Fibroblast of skin of right quadriceps (primary cell): ENCODE results near the gene STK36.
A peak's percentile ranks its signal among the peaks of the same experiment; 100 is the strongest.

Experiments used
- DNase-seq: peaks from one replicate; pipeline ENCODE4 v3.0.0-alpha.2; 2013

The STK36 gene

DNA sequence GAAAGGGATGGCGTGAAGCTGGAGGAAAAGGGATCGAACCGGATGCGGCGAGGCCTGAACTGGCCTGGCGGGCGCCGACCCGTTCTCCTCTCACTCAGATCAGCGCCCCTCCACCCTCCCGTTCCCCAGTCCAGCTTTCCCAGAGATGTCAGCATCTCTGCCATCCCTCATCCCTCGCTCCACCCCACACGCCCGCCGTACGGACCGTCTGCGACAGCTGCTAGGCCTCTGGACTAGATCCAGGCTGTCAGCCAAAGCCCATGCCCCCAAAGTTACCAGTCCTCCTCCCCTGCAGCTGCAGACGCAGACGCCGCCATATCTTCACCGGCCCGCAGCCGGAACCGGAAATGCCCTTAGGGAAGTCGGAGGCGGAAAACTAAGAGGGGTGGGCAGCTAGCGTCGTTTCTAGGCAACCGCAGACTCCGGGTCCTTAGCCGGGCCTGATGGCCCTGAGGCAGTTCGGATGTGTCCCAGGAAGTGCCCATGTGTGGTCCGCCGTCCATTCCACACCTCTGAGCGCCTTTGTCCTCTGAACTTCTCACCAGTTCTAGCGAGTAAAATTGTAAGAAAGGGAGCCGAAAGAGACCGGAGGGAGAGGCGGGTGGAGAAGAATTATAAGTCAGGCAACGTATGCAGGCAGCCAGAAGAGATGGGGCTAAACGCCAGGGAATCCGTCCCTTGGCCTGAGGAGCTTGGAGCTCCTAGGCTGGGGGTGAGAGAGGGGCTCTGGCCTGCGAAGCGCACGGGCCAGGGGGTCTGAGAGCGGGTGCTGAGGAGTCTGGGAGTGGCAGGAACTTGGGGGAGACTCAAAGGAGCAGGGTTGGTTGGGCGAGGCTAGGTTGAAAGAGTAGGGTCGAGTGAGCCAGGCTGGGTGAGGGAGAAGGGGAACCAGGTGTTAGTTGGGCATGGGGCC lies at the start of gene STK36, which contains the start of gene RNF25:
STK36 (plus strand) TSS at position 433 of the 913 bp plus-strand sequence. CDS start 744 bp downstream, outside the sequence.
RNF25 (minus strand) TSS at position 349 of the 913 bp plus-strand sequence; CDS start at position 317, 32 bp downstream.
- peak; percentile 87 for DNase-seq

GRCh38 chr2:218622606-218623365 lies 49.1 kb upstream of the STK36 start:
- peak; percentile 35 for DNase-seq

DNA sequence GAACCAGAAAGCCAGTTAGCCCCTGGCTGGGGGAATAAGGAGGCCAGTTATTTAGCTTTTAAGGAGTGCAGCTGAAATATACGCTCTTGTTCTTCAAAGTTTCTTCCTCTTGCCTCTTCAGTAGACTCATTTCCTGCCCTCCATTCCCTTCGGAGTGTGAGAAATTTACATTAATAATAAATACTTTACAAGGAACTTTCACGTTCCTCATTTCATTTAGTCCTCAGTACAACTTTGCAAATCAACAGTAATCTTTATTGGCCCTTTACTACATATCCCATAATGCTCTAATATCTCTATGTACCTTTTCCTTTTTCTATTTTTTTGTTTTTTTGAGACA lies 48.5 kb upstream of the STK36 start:
- DNase-seq, result no peak

DNA sequence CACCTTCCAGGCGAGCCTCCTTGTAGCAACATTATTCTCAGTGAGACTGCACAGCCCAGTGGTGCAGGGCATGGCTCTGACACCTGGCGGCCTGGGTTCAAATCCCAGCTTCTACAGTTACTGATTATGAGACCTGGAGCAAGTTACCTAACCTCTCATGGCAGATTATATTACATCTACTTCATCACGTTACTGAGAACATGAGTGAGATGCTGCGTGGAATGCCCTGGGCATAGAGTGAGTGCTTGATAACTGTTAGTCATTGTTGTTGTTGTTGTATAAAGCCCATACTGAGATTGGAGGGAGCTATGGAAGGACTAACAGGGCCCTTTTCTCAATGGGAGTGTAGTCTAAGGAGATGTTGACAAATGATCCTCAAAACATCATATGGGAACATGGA lies 45.5 kb upstream of the STK36 start:
- no peak for DNase-seq

- DNase-seq, result no peak
Observed at GRCh38 chr2:218627939-218628338, 43.9 kb upstream of the STK36 start.

GRCh38 chr2:218631837-218632236 lies 40.0 kb upstream of the STK36 start:
- DNase-seq, result peak; percentile 48

GRCh38 chr2:218635719-218636118 lies 36.2 kb upstream of the STK36 start:
- no peak for DNase-seq

DNA sequence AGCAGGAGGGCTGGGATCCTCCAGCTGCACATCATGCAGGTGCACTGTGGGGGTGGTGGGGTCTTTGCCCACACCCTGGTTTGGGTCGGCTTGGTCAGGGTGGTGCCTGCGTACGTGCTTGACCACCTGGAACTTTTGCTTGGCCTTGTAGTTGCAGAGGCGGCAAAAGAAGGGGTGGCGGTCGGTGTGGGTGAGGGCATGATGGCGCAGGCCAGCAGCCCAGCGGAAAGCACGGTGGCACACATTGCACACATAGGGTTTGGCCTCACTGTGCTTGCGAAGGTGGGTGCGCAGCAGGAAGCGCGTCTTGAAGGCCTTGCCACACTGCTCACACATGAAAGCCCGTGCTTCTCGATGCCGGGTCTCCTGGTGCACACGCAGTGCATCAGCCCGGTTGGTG lies 33.5 kb upstream of the STK36 start:
- DNase-seq, result no peak

DNA sequence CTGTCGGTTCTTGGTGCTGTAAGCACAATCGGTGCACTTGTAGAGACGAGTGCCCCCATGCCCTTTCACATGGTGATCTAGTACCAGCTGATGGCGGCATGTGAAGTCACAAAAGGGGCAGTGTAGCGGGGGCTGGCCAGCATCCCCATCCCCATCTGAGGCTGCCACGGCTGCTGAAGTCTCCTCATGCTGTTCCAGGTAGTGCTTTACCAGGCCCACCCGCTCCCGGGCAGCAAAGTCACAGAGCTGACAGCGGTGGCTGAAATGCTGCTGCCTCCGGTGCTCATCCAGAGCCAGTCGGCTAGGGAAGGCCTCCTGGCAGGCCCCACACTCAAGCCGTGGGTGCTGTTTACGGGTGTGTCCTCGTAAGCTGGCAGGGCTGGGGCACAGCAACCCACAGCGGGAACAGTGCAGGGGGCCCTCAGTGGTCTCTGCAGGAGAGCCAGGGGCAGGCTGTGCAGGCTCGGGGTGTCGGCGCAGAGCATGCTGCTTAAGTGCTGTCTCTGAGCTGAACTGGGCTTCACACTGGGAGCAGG lies 29.7 kb upstream of the STK36 start:
- no peak for DNase-seq

DNA sequence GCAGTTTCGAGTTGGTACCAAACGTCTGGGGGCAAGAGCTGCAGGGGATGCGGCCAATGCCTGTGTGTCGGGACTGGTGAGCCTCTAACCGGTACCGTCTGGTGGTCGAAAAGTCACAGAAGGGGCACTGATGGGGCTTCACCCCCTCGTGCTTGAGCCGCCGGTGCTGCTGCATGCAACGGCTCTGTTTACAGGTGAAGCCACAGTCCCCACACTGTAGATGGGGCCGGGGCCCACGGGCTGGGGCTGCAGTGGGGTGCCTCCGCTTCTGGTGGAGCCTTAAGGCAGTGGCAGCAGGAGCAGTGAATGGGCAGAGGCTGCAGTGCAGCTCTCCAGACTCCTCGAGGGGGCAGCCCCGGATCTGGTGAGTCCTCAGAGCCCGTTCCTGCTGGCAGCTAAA lies 29.1 kb upstream of the STK36 start:
- no peak for DNase-seq

DNA sequence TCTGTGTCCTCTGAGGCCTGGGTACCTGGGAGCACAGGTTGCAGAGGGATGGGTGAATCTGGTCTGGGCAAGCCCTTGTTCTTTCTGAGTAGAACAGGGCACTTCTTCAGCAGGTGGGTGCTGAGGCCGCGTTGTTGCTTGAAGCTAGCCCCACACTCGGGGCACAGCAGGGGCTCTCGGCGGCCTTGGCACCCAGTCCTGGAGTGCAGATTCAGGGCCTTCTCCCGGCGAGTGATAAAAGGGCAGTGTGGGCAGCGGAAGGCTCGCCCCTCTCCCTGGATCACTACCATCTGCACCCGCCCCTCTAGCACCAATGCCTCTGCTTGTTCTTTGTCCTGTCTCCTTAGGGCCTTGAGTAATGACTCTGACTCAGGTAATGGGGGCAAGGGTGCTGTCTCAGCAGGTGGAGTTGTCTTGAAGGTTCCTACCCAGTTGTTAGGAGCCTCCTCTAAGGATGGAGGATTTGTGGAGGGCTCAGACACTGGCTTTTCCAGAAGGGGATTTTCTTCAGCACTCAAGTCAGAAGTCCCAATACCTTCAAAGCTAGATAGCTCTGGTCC lies 28.1 kb upstream of the STK36 start:
- DNase-seq, result no peak

DNA sequence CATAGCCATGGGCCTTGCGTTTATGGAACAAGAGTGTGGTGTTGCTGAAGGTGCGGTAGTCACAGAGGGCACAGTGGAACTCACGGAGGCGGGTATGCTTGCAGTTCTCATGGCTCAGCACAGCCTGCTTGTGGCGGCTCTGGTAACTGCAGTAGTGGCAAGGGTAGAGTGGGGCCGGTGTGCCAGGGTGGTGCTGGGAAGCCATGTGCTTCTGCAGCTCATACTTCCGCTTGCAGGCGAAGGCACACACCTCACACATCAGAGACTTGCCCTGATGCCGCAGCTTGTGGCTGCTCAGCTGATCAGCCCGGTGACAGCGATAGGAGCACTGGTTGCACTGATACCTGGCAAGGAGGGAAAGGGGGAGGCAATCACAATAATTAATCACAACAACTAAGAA lies 27.2 kb upstream of the STK36 start:
- DNase-seq, result no peak

- peak; percentile 6 for DNase-seq
Observed at GRCh38 chr2:218645126-218645525, 26.8 kb upstream of the STK36 start.

GRCh38 chr2:218648088-218648786 lies 23.6 kb upstream of the STK36 start:
- DNase-seq, result peak; percentile 47

GRCh38 chr2:218648787-218649100 lies 23.1 kb upstream of the STK36 start:
- no peak for DNase-seq

- DNase-seq, result no peak
Observed at GRCh38 chr2:218655751-218656150, 16.1 kb upstream of the STK36 start.

GRCh38 chr2:218658671-218659257 lies 13.1 kb upstream of the STK36 start:
- DNase-seq, result peak; percentile 35

DNA sequence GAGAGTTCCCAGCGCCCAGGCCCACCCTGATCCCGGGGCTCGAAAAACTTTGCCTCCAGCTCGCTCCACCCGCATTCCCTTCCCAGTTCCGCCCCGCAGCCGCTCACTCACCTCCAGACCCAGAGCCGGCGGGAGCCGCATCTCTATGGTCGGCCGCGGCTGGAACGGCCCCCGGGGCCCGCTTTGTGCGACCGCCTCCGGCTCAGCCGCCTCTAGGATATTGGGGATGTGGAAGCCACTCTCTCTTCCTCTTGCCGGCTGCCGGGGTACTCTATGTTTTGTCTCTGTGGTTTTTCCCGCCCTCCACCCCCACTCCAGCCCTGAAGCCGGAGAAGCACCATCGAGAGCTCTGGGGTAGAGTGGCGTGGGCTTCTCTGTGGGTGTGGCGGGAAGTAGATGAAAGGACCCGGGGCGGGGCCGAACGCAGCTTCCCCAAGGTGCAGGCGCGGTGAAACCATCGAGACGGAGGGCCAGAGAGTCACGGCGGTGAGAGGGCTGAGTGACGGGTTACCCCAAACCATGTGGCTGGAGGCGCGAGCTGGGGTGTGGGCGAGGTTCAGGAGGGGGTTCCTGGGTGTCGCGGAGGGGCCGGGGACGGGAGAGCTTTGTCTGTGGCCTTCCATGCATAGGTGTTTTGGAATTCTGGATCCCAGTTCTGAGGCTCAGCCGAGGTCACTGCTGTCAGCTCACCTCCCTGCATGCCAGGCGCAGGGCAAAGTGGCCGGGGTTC lies 12.5 kb upstream of the STK36 start, which contains the start of the genes BCS1L and ZNF142:
BCS1L (plus strand) TSS at position 426 of the 730 bp plus-strand sequence. CDS start 1,305 bp downstream, outside the sequence.
ZNF142 (minus strand) TSS at position 366 of the 730 bp plus-strand sequence. CDS start 3,194 bp downstream, outside the sequence.
- peak; percentile 86 for DNase-seq

DNA sequence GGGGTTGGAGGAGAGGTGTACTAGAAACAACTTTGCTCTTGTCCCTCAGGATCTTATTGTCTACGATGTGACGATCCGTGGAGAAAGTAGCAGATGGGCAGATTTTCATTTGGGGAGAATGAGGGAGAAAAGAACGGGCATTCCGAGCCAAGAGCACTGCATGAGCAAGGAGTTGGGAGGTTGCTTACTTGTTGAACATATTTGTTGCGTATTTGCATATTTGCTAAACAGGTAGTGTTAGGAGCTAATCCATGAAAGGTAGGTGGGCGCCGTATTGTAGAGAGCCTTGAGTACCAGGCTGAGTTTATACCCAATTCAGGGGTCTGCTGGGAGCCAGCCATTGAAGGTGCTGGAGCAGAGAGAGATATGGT lies 11.9 kb upstream of the STK36 start:
- no peak for DNase-seq

- no peak for DNase-seq
Observed at GRCh38 chr2:218662377-218662776, 9.5 kb upstream of the STK36 start.

- no peak for DNase-seq
Observed at GRCh38 chr2:218662827-218663226, 9.1 kb upstream of the STK36 start.
